GM12875 (cell line): ENCODE data around the gene FBXO24.

Experiments
- H3K4me3 ChIP-seq: one replicate; pipeline ENCODE4 v1.5.1; 2011; ENCODE audit warnings: low read depth, low read length, control low read depth
- TF ChIP-seq, protein P1 (sequence below): IDR thresholded peaks from 2 replicates; pipeline ENCODE4 v1.5.1; 2011; ENCODE audit warnings: low read depth, mild to moderate bottlenecking, control low read depth, inconsistent platforms, low read length, moderate library complexity, borderline replicate concordance; ENCODE audit not compliant: insufficient read depth

The FBXO24 gene

DNA sequence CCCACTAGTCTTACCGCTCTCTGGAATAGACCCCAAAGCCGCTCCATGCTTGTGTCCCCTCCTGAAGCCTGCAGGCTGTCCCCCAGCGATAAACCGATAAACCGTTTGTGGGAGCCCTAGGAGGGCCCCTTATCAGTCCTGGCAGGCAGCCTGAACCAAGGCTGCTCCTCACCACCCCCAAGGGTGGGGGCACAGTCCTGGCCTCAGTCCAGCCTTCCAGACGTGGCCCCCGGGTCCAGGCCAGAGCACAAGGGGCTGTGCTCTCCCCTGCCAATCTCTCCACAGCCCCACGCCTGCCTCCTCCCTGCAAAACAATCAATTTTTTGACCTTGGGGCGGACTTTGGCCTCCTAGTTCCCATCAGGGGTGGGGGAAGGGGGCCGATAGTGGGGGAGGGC lies 55.3 kb downstream of the FBXO24 start, which contains the start of gene TFR2:
TSS of gene TFR2 (minus strand) at position 90 of the 397 bp plus-strand sequence. CDS start at position 47, 43 bp downstream.
- TF ChIP-seq, protein P1, sequence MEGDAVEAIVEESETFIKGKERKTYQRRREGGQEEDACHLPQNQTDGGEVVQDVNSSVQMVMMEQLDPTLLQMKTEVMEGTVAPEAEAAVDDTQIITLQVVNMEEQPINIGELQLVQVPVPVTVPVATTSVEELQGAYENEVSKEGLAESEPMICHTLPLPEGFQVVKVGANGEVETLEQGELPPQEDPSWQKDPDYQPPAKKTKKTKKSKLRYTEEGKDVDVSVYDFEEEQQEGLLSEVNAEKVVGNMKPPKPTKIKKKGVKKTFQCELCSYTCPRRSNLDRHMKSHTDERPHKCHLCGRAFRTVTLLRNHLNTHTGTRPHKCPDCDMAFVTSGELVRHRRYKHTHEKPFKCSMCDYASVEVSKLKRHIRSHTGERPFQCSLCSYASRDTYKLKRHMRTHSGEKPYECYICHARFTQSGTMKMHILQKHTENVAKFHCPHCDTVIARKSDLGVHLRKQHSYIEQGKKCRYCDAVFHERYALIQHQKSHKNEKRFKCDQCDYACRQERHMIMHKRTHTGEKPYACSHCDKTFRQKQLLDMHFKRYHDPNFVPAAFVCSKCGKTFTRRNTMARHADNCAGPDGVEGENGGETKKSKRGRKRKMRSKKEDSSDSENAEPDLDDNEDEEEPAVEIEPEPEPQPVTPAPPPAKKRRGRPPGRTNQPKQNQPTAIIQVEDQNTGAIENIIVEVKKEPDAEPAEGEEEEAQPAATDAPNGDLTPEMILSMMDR = no peak
- H3K4me3 ChIP-seq = no peak within 1 kb of the TSS

DNA sequence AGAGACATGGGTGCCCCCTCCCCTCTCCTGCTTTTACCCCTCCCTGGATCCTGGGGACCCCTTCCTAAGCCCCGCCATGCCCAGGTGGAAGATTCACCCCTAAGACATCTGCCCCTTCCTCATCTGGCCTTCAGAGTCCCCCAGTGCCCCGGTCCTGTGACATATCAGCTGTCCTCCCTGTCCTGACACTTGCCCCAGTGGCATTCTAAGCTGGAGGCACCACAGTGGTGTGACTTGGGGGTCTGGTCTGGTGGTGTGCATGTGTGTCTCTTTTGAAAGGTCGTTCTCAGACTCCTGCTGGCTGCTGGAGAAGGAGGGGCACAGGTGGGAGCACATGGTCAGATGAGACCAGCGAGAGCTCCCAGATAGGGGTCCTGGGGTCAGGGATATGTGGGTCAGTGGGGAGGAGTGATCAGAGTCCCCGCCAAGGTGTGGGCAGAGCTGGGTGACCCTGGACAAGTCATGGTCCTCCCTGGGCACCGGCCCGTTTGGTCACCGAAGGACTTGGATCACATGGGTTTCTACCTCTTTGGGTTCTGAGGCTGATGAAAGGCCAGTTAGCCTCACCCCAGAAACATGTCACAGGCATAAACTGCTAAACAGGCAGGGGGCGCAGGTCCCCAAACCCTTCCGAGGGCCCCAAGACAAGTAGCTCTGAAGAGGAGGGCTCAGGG lies 55.9 kb downstream of the FBXO24 start:
- H3K4me3 ChIP-seq = no peak overlapping the region
- TF ChIP-seq, protein P1 = no peak

DNA sequence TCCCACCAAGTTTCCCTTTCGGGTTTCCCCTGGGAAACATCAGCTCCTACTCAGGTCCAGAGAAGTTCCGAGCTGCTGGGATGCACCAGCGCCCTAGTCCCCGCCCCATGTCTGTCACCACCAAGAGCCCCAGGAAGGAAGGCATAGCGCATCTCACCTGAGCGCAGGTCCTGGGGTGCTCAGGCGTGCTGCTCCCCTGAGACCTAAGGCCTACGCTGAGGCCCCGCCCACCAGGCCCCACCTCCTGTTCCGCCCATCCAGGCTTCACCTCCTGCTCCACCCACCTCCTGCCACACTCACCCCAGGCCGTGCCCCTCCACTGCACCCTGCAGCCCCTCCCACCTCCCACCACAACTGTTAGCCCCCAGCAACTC lies 56.4 kb downstream of the FBXO24 start:
- no peak overlapping the region for H3K4me3 ChIP-seq
- TF ChIP-seq, protein P1 = no peak

DNA sequence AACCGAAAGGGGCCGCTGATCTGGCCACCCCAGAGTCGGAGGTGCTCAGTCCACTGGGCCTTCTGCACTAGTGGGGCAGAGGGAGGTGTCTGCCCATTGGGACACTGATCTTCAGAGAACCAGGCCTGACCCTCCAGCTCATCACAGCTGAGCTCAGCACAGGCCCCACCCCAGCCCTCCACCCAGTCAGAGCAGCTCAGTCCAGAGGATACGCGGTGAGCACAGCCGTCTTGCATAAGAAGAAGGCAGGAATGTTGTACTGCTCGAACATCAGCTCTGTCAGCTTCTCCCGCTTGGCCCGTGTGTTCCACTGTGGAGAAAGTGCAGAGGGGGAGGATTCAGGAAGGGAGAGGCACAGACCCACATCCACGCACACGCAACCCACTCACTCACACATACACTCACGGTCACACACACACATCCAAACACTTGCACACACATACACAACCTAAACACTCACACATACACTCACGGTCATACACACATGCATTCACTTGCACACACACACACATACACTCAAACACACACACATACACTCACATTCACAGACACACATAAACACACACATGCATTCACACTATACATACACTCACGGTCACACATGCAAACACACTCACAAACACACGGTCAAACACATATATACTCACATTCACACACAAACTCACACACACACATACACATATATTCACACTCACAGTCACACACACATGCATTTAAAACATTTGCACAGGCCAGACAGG lies 63.9 kb downstream of the FBXO24 start:
- no peak overlapping the region for H3K4me3 ChIP-seq
- TF ChIP-seq, protein P1 = no peak
